ENCODE results near the gene DYNC2H1.

- TF ChIP-seq CTCF (IDR thresholded peaks at IDR 0.05; ENCODE audit: low read depth, low read length), result no peak
- no peak for TF ChIP-seq EZH2phosphoT487 (IDR thresholded peaks at IDR 0.05; ENCODE audit: low read depth)
Observed at GRCh38 chr11:103076361-103076760, 32.9 kb upstream of the DYNC2H1 start.
